H9 (cell line): ENCODE data around the gene LDB3. TPM values are rescaled to one million over a fixed set of nuclear protein-coding genes. Genes with fewer than 3 reads are reported as not detected.

Experiments
- DNase-seq: peaks from one replicate; pipeline ENCODE4 v3.0.0-alpha.2; 2017
- H2AFZ ChIP-seq: one replicate; pipeline ENCODE4 v1.6.1; 2013; ENCODE audit warnings: mild to moderate bottlenecking, low read length, control low read depth, moderate library complexity
- H2AK5ac ChIP-seq: 2 replicates; pipeline ENCODE4 v1.6.1; 2013; ENCODE audit warnings: low read length, control low read depth, mixed read lengths; ENCODE audit not compliant: insufficient read length
- H2BK120ac ChIP-seq: one replicate; pipeline ENCODE4 v1.6.1; 2013; ENCODE audit warnings: low read depth, mild to moderate bottlenecking, low read length, control low read depth, inconsistent platforms; ENCODE audit not compliant: poor library complexity, severe bottlenecking
- H2BK12ac ChIP-seq: 2 replicates; pipeline ENCODE4 v1.6.1; 2013; ENCODE audit warnings: low read length, control low read depth, mixed read lengths, low read depth; ENCODE audit not compliant: insufficient read length
- H2BK15ac ChIP-seq: 2 replicates; pipeline ENCODE4 v1.6.1; 2013; ENCODE audit warnings: low read depth, low read length, control low read depth
- H2BK20ac ChIP-seq: one replicate; pipeline ENCODE4 v1.6.1; 2013; ENCODE audit warnings: low read depth, mild to moderate bottlenecking, low read length, control low read depth, inconsistent platforms; ENCODE audit not compliant: poor library complexity, severe bottlenecking
- H2BK5ac ChIP-seq: 2 replicates; pipeline ENCODE4 v1.6.1; 2013; ENCODE audit warnings: low read length, control low read depth, mixed read lengths; ENCODE audit not compliant: insufficient read length
- H3K14ac ChIP-seq: 2 replicates; pipeline ENCODE4 v1.6.1; 2013; ENCODE audit warnings: low read length, control low read depth; ENCODE audit not compliant: insufficient read depth
- H3K18ac ChIP-seq: 2 replicates; pipeline ENCODE4 v1.6.1; 2013; ENCODE audit warnings: low read depth, mild to moderate bottlenecking, mixed read lengths, low read length, control low read depth; ENCODE audit not compliant: insufficient read length
- H3K23ac ChIP-seq: 2 replicates; pipeline ENCODE4 v1.6.1; 2013; ENCODE audit warnings: low read length, control low read depth, mixed read lengths, low read depth; ENCODE audit not compliant: insufficient read length
- H3K23me2 ChIP-seq: 2 replicates; pipeline ENCODE4 v1.6.1; 2013; ENCODE audit warnings: low read depth, mild to moderate bottlenecking, mixed read lengths, low read length, control low read depth; ENCODE audit not compliant: insufficient read length, poor library complexity, severe bottlenecking
- H3K27ac ChIP-seq: 2 replicates; pipeline ENCODE4 v1.5.1; 2013; ENCODE audit warnings: low read length, control low read depth, mixed read lengths, low read depth; ENCODE audit not compliant: insufficient read length
- H3K27me3 ChIP-seq: 2 replicates; pipeline ENCODE4 v1.6.1; 2013; ENCODE audit warnings: low read length, control low read depth, inconsistent platforms; ENCODE audit not compliant: insufficient read depth
- H3K4ac ChIP-seq: 2 replicates; pipeline ENCODE4 v1.6.1; 2013; ENCODE audit warnings: low read depth, mild to moderate bottlenecking, control low read depth, inconsistent platforms, low read length, moderate library complexity
- H3K4me1 ChIP-seq: 2 replicates; pipeline ENCODE4 v1.6.1; 2013; ENCODE audit warnings: low read length, control low read depth, inconsistent platforms; ENCODE audit not compliant: insufficient read depth
- H3K4me2 ChIP-seq: 2 replicates; pipeline ENCODE4 v1.6.1; 2013; ENCODE audit warnings: low read length, control low read depth, mixed read lengths; ENCODE audit not compliant: insufficient read length, insufficient read depth
- H3K56ac ChIP-seq: 2 replicates; pipeline ENCODE4 v1.6.1; 2013; ENCODE audit warnings: low read depth, mild to moderate bottlenecking, mixed read lengths, low read length, control low read depth; ENCODE audit not compliant: insufficient read length
- H3K79me1 ChIP-seq: 2 replicates; pipeline ENCODE4 v1.6.1; 2013; ENCODE audit warnings: low read depth, mild to moderate bottlenecking, moderate library complexity, low read length, control low read depth, inconsistent platforms; ENCODE audit not compliant: insufficient read depth, poor library complexity, severe bottlenecking
- H3K79me2 ChIP-seq: 2 replicates; pipeline ENCODE4 v1.6.1; 2013; ENCODE audit warnings: low read length, control low read depth, inconsistent platforms; ENCODE audit not compliant: insufficient read depth
- H3K9ac ChIP-seq: 2 replicates; pipeline ENCODE4 v1.6.1; 2013; ENCODE audit warnings: low read length, control low read depth, mixed read lengths; ENCODE audit not compliant: insufficient read length; ENCODE audit errors: extremely low read depth
- H3K9me3 ChIP-seq: one replicate; pipeline ENCODE4 v1.6.1; 2013; ENCODE audit warnings: low read depth, low read length, inconsistent platforms; ENCODE audit not compliant: control insufficient read depth
- H3T11ph ChIP-seq: one replicate; pipeline ENCODE4 v1.6.1; 2013; ENCODE audit warnings: mild to moderate bottlenecking, low read length, control low read depth, inconsistent platforms
- H4K20me1 ChIP-seq: one replicate; pipeline ENCODE4 v1.6.1; 2013; ENCODE audit not compliant: control insufficient read depth, insufficient read length, insufficient read depth
- H4K5ac ChIP-seq: 2 replicates; pipeline ENCODE4 v1.6.1; 2013; ENCODE audit warnings: low read depth, mild to moderate bottlenecking, mixed read lengths, low read length, control low read depth; ENCODE audit not compliant: insufficient read length
- H4K8ac ChIP-seq: replicated peaks from 2 replicates; pipeline ENCODE4 v1.6.1; 2013; ENCODE audit warnings: low read length, control low read depth, mixed read lengths, low read depth; ENCODE audit not compliant: insufficient read length
- H4K91ac ChIP-seq: 2 replicates; pipeline ENCODE4 v1.6.1; 2013; ENCODE audit warnings: low read depth, mild to moderate bottlenecking, moderate library complexity, mixed read lengths, low read length, control low read depth; ENCODE audit not compliant: insufficient read length
- H3K27ac Mint-ChIP-seq, 3 experiments: 2 replicates in 2 of 3; 3 replicates in 1 of 3; pipeline ENCODE4 v1.8.0; 2020 to 2021; ENCODE audit warnings: mixed read lengths in 3 of 3, mild to moderate bottlenecking in 1 of 3, moderate library complexity in 1 of 3
- H3K27me3 Mint-ChIP-seq: 2 replicates; pipeline ENCODE4 v1.8.0; 2021; ENCODE audit warnings: low read depth, mild to moderate bottlenecking, moderate library complexity, mixed read lengths
- H3K36me3 Mint-ChIP-seq, 3 experiments: 2 replicates in 2 of 3; 3 replicates in 1 of 3; pipeline ENCODE4 v1.8.0; 2020 to 2021; ENCODE audit warnings: low read depth in 3 of 3, mixed read lengths in 3 of 3; ENCODE audit not compliant: insufficient read depth in 1 of 3
- H3K4me1 Mint-ChIP-seq, 2 experiments: 2 replicates each; pipeline ENCODE4 v1.8.0; 2020; ENCODE audit warnings: mixed read lengths in 2 of 2
- H3K4me3 Mint-ChIP-seq, 2 experiments: 2 replicates in 1 of 2; 3 replicates in 1 of 2; pipeline ENCODE4 v1.8.0; 2020 to 2021; ENCODE audit warnings: mild to moderate bottlenecking in 2 of 2, mixed read lengths in 2 of 2, moderate library complexity in 1 of 2
- H3K9me3 Mint-ChIP-seq, 2 experiments: 2 replicates in 1 of 2; 3 replicates in 1 of 2; pipeline ENCODE4 v1.8.0; 2020; ENCODE audit warnings: mild to moderate bottlenecking in 2 of 2, mixed read lengths in 2 of 2, moderate library complexity in 1 of 2
- CTCF ChIP-seq: fragments of 200-600 bp; sonication (generic); conservative IDR thresholded peaks from 3 replicates; pipeline ENCODE4 v1.8.0; 2021; ENCODE audit warnings: antibody characterized with exemption, mild to moderate bottlenecking
- WGBS: extraction: QIAGEN DNeasy Blood & Tissue Kit; methylation state at CpG from one replicate; pipeline ENCODE4 v1.1.7; 2013; ENCODE audit warnings: missing lambda C conversion rate, low lambda C conversion rate, mixed read lengths; ENCODE audit not compliant: insufficient read length; ENCODE audit errors: extremely low coverage; 5-methylcytosine and 5-hydroxymethylcytosine counted together
- total RNA-seq: library from RNA; stranded (reverse); gene quantifications from 2 replicates; pipeline ENCODE4 v1.2.1, GENCODE V29; 2021

Gene LDB3
- total RNA-seq, 1 experiment from 2014 or later: 0.17 TPM

DNA sequence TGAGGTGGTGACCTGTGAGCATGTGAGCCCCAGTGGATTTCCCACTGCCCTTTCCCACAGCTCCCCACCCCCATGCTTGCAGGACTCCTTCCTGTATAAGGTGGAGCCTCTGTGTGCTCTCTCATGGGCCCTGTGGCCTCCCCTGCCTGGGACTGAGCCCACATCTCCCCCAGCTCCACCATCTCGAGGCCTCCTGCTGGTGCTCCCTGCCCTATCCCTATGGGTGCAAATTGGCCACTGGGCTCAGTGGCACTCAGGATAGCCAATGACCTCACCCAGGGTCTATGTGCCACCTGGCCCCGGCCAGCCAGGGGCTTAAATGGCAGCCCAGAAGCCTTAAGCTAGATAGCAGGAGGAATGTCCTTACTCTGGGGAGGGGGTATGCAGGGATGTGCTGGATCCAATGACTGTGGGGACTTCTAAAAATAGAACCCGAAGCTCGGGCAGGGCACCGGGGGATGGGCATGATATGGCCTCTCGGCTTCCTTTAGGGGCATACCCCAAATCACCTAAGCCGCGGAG, 2.0 kb downstream of the LDB3 start:
- no peak overlapping the region for H3K27ac Mint-ChIP-seq
- H3K4me1 Mint-ChIP-seq: peaks cover 44 to 62% of the 10 kb centered on the region in 2 experiments
- no peak overlapping the region for H3K9ac ChIP-seq

More for the DNA sequence above, 2.0 kb downstream of the LDB3 start:
- WGBS: no CpG with 5 or more reads among the region's 8 CpGs
- H2AK5ac ChIP-seq: no peak overlapping the region
- Mint-ChIP-seq H3K4me3 (no peak overlapping the region), H3K36me3 (no peaks in the 10 kb centered on the region), H3K27me3 (no peaks in the 10 kb centered on the region; the same call in 1 of the 2 replicates), H3K9me3 (no peaks in the 10 kb centered on the region)
- H3K27me3 ChIP-seq: no peaks in the 10 kb centered on the region
- no peak overlapping the region for H4K5ac ChIP-seq
- no peak overlapping the region for H2BK5ac ChIP-seq
- no peak overlapping the region for H4K8ac ChIP-seq
- no peak overlapping the region for H4K91ac ChIP-seq
- H3K14ac ChIP-seq: no peak overlapping the region; the same call in 1 of the 2 replicates
- no peak overlapping the region for H3K56ac ChIP-seq
- DNase-seq: no peak
- no peak overlapping the region for H2BK12ac ChIP-seq
- H4K20me1 ChIP-seq: no peaks in the 10 kb centered on the region
- no peak overlapping the region for H2BK20ac ChIP-seq
- no peaks in the 10 kb centered on the region for H3K79me1 ChIP-seq
- no peak overlapping the region for H3T11ph ChIP-seq
- H2BK120ac ChIP-seq: no peak overlapping the region
- H3K18ac ChIP-seq: no peak overlapping the region
- no peaks in the 10 kb centered on the region; the same call in 1 of the 2 replicates for H3K4me1 ChIP-seq
- no peak overlapping the region for H3K23ac ChIP-seq
- no peak overlapping the region for H3K27ac ChIP-seq
- TF ChIP-seq CTCF: no peak
- no peaks in the 10 kb centered on the region for H3K79me2 ChIP-seq
- H2AFZ ChIP-seq: no peak overlapping the region
- no peaks in the 10 kb centered on the region for H3K9me3 ChIP-seq
- H3K23me2 ChIP-seq: no peaks in the 10 kb centered on the region
- H3K4me2 ChIP-seq: no peak overlapping the region
- no peak overlapping the region for H3K4ac ChIP-seq
- H2BK15ac ChIP-seq: no peak overlapping the region
